Testis (tissue), 2 donors: ENCODE results near the gene PSMC3.

Source experiments
- CTCF ChIP-seq, 3 experiments: fragments of 450-650 bp in 2 of 3; fragments of 200-600 bp in 1 of 3; sonication (generic) in 1 of 3; IDR thresholded peaks; one replicate each; pipeline ENCODE4 v1.5.1; 2016 to 2019; ENCODE audit warnings: antibody characterized with exemption in 3 of 3, mild to moderate bottlenecking in 2 of 3, moderate library complexity in 1 of 3
- POLR2A ChIP-seq: fragments of 450-650 bp; IDR thresholded peaks from one replicate; pipeline ENCODE4 v1.6.1; 2017; ENCODE audit warnings: antibody characterized with exemption, mild to moderate bottlenecking, moderate library complexity

GRCh38 chr11:47437746-47438418, 11.6 kb upstream of the PSMC3 start:
- no peak for TF ChIP-seq CTCF (IDR thresholded peaks at IDR 0.05)
- no peak for TF ChIP-seq POLR2A
